Activated CD4-positive, alpha-beta memory T cell treated with anti-CD3 and anti-CD28 coated beads for 36 hours (primary cell): ENCODE measurements around the gene EXOSC3. TPM values are rescaled to one million over a fixed set of nuclear protein-coding genes. Genes with fewer than 3 reads are reported as not detected.

Experiments
- CTCF ChIA-PET: fragments of 350-600 bp; sonication (Branson Sonifier 250); formaldehyde crosslinking; loops from one replicate; lab custom pipeline; 2021; ENCODE audit warnings: antibody characterized with exemption, inconsistent platforms; lab: Charles Lee
- POLR2A ChIA-PET: fragments of 350-600 bp; sonication (Branson Sonifier 250); formaldehyde crosslinking; loops from one replicate; lab custom pipeline; 2021; ENCODE audit warnings: antibody characterized with exemption; lab: Charles Lee
- DNase-seq: peaks from one replicate; pipeline ENCODE4 v3.0.0-alpha.2; 2020
- H3K27ac Mint-ChIP-seq: one replicate; pipeline ENCODE4 v1.8.0; 2021; ENCODE audit warnings: mixed read lengths
- H3K27me3 Mint-ChIP-seq: one replicate; pipeline ENCODE4 v1.8.0; 2021; ENCODE audit warnings: mixed read lengths
- H3K36me3 Mint-ChIP-seq: one replicate; pipeline ENCODE4 v1.8.0; 2021; ENCODE audit warnings: mixed read lengths
- H3K4me1 Mint-ChIP-seq: one replicate; pipeline ENCODE4 v1.8.0; 2021; ENCODE audit warnings: low read depth, mixed read lengths
- H3K4me3 Mint-ChIP-seq: one replicate; pipeline ENCODE4 v1.8.0; 2021; ENCODE audit warnings: mild to moderate bottlenecking, mixed read lengths
- H3K9me3 Mint-ChIP-seq: one replicate; pipeline ENCODE4 v1.8.0; 2021; ENCODE audit warnings: mixed read lengths
- intact Hi-C: fragments of 100-400 bp; cut with micrococcal nuclease; formaldehyde crosslinking; loops from one replicate; pipeline ENCODE4 v1.15.1; 2023
- total RNA-seq, 2 experiments: library from RNA; stranded (reverse); gene quantifications; one replicate each; pipeline ENCODE4 v1.2.3, GENCODE V29; 2021

EXOSC3 gene
- total RNA-seq, 2 experiments from 2014 or later, result 97.5 to 97.9 TPM

GRCh38 chr9:37730839-37731238, 54.0 kb downstream of the EXOSC3 start:
- H3K4me1 Mint-ChIP-seq, result no peaks in the 10 kb centered on the region
- H3K4me3 Mint-ChIP-seq, result no peak overlapping the region
- no peaks in the 10 kb centered on the region for H3K9me3 Mint-ChIP-seq
- H3K36me3 Mint-ChIP-seq, result no peaks in the 10 kb centered on the region
- ChIA-PET POLR2A (no interaction called here), CTCF (no interaction called here)
- H3K27ac Mint-ChIP-seq, result no peak overlapping the region
- DNase-seq, result no peak
- intact Hi-C loops, result no loop called here
- H3K27me3 Mint-ChIP-seq, result peaks cover 4% of the 10 kb centered on the region

GRCh38 chr9:37730256-37730655, 54.6 kb downstream of the EXOSC3 start:
- Mint-ChIP-seq H3K27me3 (peaks cover 4% of the 10 kb centered on the region), H3K4me1 (no peaks in the 10 kb centered on the region), H3K27ac (no peak overlapping the region), H3K36me3 (no peaks in the 10 kb centered on the region), H3K4me3 (no peak overlapping the region), H3K9me3 (no peaks in the 10 kb centered on the region)
- no peak for DNase-seq
- CTCF ChIA-PET, result no interaction called here
- intact Hi-C loops, result no loop called here
- POLR2A ChIA-PET, result no interaction called here

Other genes starting within 250 kb of the EXOSC3 start
- gene FBXO10, start 208.7 kb downstream of the EXOSC3 start, total RNA-seq, result 1 to 10 TPM; 3.6 to 3.9 TPM
- gene TOMM5, start 192.5 kb downstream of the EXOSC3 start, total RNA-seq, result 100 to 1,000 TPM; 146 to 147 TPM
- not detected for gene FRMPD1, start 134.1 kb downstream of the EXOSC3 start, total RNA-seq
- 10 to 100 TPM in 1 of 2 experiments, 1 to 10 TPM in 1; 8.7 to 11.5 TPM for gene TRMT10B, start 31.3 kb downstream of the EXOSC3 start, total RNA-seq
- gene DCAF10, start 15.7 kb upstream of the EXOSC3 start, total RNA-seq, result 10 to 100 TPM; 13.8 to 17.2 TPM
- 10 to 100 TPM; 24.0 to 25.8 TPM for gene SLC25A51, start 119.1 kb upstream of the EXOSC3 start, total RNA-seq